PC-3 (cell line): Measurements from ENCODE around the gene SLC12A9. TPM values are rescaled to one million over a fixed set of nuclear protein-coding genes. Genes with fewer than 3 reads are reported as not detected.

Experiments
- ATAC-seq: fragments of 200-7000 bp; cut with Tn5 transposase; 2 replicates; pipeline ENCODE4 v1.9.1; 2020; ENCODE audit warnings: mild to moderate bottlenecking, moderate library complexity
- BruUV-seq: library from RNA; stranded (reverse); fragments of 400-500 nt; replicated peaks from 2 replicates; lab custom pipeline; 2021; lab: Mats Ljungman, UMichigan
- CTCF ChIA-PET: fragments of 300-600 bp; sonication (Branson Sonifier 250); formaldehyde crosslinking; loops from one replicate; lab custom pipeline; 2022; ENCODE audit warnings: antibody characterized with exemption; lab: Charles Lee
- POLR2A ChIA-PET: fragments of 300-600 bp; sonication (Branson Sonifier 250); formaldehyde crosslinking; loops from one replicate; lab custom pipeline; 2022; ENCODE audit warnings: antibody characterized with exemption; ENCODE audit not compliant: unreplicated experiment; lab: Charles Lee
- DNase-seq: peaks from one replicate; pipeline ENCODE4 v3.0.0-alpha.2; 2015
- H2AFZ ChIP-seq: fragments of 300-600 bp; sonication (generic); 2 replicates; pipeline ENCODE4 v1.6.0; 2016; ENCODE audit warnings: antibody characterized with exemption, low read length
- H3F3A ChIP-seq: fragments of 300-600 bp; sonication (generic); one replicate; pipeline ENCODE4 v1.6.0; 2017; ENCODE audit warnings: antibody characterized with exemption, low read length, control low read depth, mild to moderate bottlenecking; ENCODE audit not compliant: unreplicated experiment
- H3K27ac ChIP-seq: fragments of 300-600 bp; sonication (generic); 2 replicates; pipeline ENCODE4 v1.5.1; 2016; ENCODE audit warnings: mild to moderate bottlenecking, low read length
- H3K27me3 ChIP-seq: fragments of 300-600 bp; sonication (generic); 2 replicates; pipeline ENCODE4 v1.6.1; 2016; ENCODE audit warnings: low read length, mixed read lengths
- H3K36me3 ChIP-seq: fragments of 300-600 bp; sonication (generic); 2 replicates; pipeline ENCODE4 v1.6.1; 2016; ENCODE audit warnings: low read depth, mixed run types, low read length, mixed read lengths
- H3K4me1 ChIP-seq: fragments of 300-600 bp; sonication (generic); 2 replicates; pipeline ENCODE4 v1.5.1; 2016; ENCODE audit warnings: low read length; ENCODE audit not compliant: insufficient read depth
- H3K4me2 ChIP-seq: fragments of 300-600 bp; sonication (generic); 2 replicates; pipeline ENCODE4 v1.6.0; 2016; ENCODE audit warnings: low read length
- H3K4me3 ChIP-seq: fragments of 300-600 bp; sonication (generic); 2 replicates; pipeline ENCODE4 v1.5.1; 2016; ENCODE audit warnings: mild to moderate bottlenecking, low read length, mixed read lengths
- H3K79me2 ChIP-seq: fragments of 300-600 bp; sonication (generic); 2 replicates; pipeline ENCODE4 v1.6.1; 2017; ENCODE audit warnings: low read length, mixed read lengths
- H3K9ac ChIP-seq: fragments of 300-600 bp; sonication (generic); 2 replicates; pipeline ENCODE4 v1.6.0; 2016; ENCODE audit warnings: mild to moderate bottlenecking, low read length
- H3K9me2 ChIP-seq: fragments of 300-600 bp; sonication (generic); replicated peaks from 2 replicates; pipeline ENCODE4 v1.6.1; 2016; ENCODE audit warnings: mixed run types, low read length, mixed read lengths
- H3K9me3 ChIP-seq: fragments of 300-600 bp; sonication (generic); 2 replicates; pipeline ENCODE4 v1.6.1; 2016; ENCODE audit warnings: low read length, mixed read lengths
- H4K20me1 ChIP-seq: fragments of 300-600 bp; sonication (generic); 2 replicates; pipeline ENCODE4 v1.6.1; 2016; ENCODE audit warnings: low read length, mixed read lengths
- EZH2 ChIP-seq: fragments of 300-600 bp; sonication (generic); IDR thresholded peaks from one replicate; pipeline ENCODE4 v1.6.1; 2017; ENCODE audit warnings: antibody characterized with exemption, mild to moderate bottlenecking, low read length; ENCODE audit not compliant: unreplicated experiment
- EZH2phosphoT487 ChIP-seq: fragments of 300-600 bp; sonication (generic); IDR thresholded peaks from 2 replicates; pipeline ENCODE4 v1.6.1; 2018; ENCODE audit warnings: mild to moderate bottlenecking, antibody characterized with exemption, low read length, borderline replicate concordance
- intact Hi-C: fragments of 100-400 bp; cut with micrococcal nuclease; formaldehyde crosslinking; loops from 2 replicates; pipeline ENCODE4 v1.9.0; 2023
- total RNA-seq: library from RNA; depleted of rRNA; stranded (reverse); fragments of >200 nt; gene quantifications from 2 replicates; pipeline ENCODE4 v1.2.3, GENCODE V29; 2014
- TF ChIP-seq, protein P1 (sequence below): fragments of 300-600 bp; sonication (generic); conservative IDR thresholded peaks from 2 replicates; pipeline ENCODE4 v1.5.1; 2017; ENCODE audit warnings: antibody characterized with exemption, low read depth, mild to moderate bottlenecking, low read length

SLC12A9 gene
- total RNA-seq, 1 experiment from 2014 or later: 31.2 TPM

DNA sequence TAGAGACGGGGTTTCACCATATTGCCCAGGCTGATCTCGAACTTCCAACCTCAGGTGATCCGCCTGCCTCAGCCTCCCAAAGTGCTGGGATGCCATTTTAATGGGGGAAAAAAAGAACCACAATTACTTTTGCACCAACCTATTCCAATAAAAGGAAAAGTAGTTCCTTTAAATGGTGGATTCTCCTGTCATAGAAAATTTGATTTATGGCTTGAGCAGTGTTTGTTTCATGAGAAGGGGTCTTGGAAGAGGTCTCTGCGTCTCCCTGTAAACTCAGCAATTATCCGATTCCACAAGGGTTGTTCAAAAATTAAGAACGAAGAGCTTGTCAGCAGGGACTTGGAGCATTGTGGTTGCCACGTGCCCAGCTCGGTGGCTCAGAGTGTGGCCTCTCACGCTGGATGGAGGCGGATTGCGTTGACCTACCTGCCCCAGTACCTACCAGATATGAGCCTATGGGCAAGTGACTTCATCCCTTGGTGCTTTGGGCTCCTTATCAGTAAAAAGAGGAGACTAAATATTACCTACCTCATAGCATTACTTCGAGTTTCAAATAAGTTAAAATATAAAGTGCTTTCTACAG lies 11.8 kb downstream of the SLC12A9 start:
- Histone ChIP-seq H3K36me3 (peaks cover 15% of the 10 kb centered on the region), H3F3A (no peaks in the 10 kb centered on the region), H3K9me2 (no peaks in the 10 kb centered on the region), H2AFZ (no peak overlapping the region), H3K9ac (peak overlapping the region; percentile 64; the same call in 1 of the 2 replicates), H3K4me3 (no peak overlapping the region), H3K4me1 (peaks cover 34% of the 10 kb centered on the region), H3K27me3 (no peaks in the 10 kb centered on the region), H3K4me2 (no peak overlapping the region), H3K79me2 (peaks cover 5% of the 10 kb centered on the region), H3K9me3 (no peaks in the 10 kb centered on the region), H4K20me1 (no peaks in the 10 kb centered on the region), H3K27ac (peak overlapping the region; percentile 100)
- ChIA-PET CTCF (no interaction called here), POLR2A (no interaction called here)
- no peak for TF ChIP-seq EZH2
- TF ChIP-seq, protein P1, sequence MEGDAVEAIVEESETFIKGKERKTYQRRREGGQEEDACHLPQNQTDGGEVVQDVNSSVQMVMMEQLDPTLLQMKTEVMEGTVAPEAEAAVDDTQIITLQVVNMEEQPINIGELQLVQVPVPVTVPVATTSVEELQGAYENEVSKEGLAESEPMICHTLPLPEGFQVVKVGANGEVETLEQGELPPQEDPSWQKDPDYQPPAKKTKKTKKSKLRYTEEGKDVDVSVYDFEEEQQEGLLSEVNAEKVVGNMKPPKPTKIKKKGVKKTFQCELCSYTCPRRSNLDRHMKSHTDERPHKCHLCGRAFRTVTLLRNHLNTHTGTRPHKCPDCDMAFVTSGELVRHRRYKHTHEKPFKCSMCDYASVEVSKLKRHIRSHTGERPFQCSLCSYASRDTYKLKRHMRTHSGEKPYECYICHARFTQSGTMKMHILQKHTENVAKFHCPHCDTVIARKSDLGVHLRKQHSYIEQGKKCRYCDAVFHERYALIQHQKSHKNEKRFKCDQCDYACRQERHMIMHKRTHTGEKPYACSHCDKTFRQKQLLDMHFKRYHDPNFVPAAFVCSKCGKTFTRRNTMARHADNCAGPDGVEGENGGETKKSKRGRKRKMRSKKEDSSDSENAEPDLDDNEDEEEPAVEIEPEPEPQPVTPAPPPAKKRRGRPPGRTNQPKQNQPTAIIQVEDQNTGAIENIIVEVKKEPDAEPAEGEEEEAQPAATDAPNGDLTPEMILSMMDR: no peak
- no peak for TF ChIP-seq EZH2phosphoT487
- DNase-seq (no peak), ATAC-seq (no peak)
- intact Hi-C loops: no loop called here
- BruUV-seq: no TSS peak

DNA sequence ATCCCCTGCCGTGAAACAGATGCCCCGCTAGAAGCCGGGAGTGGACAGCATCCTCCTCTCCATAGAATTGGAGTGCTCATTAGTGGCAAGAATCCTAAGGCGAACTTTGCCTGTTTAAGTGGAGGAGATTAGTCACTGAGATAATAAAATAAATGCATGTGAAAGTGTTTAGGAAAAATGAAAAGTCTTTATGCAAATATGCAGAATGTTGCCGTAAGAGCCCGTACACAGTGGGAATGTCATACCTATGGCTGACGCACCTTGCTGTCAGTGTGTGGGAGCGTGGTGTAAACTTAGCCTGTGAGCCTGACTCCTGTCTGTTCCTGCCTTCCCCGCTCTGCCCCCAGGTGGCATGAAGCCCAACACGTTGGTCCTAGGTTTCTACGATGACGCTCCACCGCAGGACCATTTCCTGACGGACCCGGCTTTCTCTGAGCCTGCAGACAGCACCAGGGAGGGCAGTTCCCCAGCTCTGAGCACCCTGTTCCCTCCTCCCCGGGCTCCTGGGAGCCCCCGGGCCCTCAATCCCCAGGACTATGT lies 12.9 kb downstream of the SLC12A9 start:
- H2AFZ ChIP-seq: peak overlapping the region; percentile 51; the same call in 1 of the 2 replicates
- H3K4me2 ChIP-seq: peak overlapping the region; percentile 82
- H3K9me2 ChIP-seq: no peaks in the 10 kb centered on the region
- no peak for TF ChIP-seq EZH2phosphoT487
- TF ChIP-seq, protein P1: peak; percentile 40; the same call in 1 of the 2 replicates
- TF ChIP-seq EZH2: no peak
- peak; percentile 81 for ATAC-seq
- peaks cover 11% of the 10 kb centered on the region for H3K36me3 ChIP-seq
- peaks cover 5% of the 10 kb centered on the region for H3K79me2 ChIP-seq
- peak overlapping the region; percentile 97 for H3K9ac ChIP-seq
- no peaks in the 10 kb centered on the region for H3K27me3 ChIP-seq
- DNase-seq: peak; percentile 95
- H3K4me1 ChIP-seq: peaks cover 34% of the 10 kb centered on the region
- H3K9me3 ChIP-seq: no peaks in the 10 kb centered on the region
- intact Hi-C loops: loop anchor here (1.0 to 5.0 kb wide), 2 partner anchors 12 to 63 kb away; no protein-coding TSS in a partner anchor
- H4K20me1 ChIP-seq: no peaks in the 10 kb centered on the region
- peak overlapping the region; percentile 100 for H3K27ac ChIP-seq
- BruUV-seq: no TSS peak
- H3K4me3 ChIP-seq: peak overlapping the region; percentile 55
- POLR2A ChIA-PET: no interaction called here
- H3F3A ChIP-seq: no peaks in the 10 kb centered on the region
- CTCF ChIA-PET: interaction anchor here (0.5 to 0.6 kb wide), 3 partner anchors 160 to 402 kb away, joined by 3 to 8 read pairs (median 3); no protein-coding TSS in a partner anchor
